Tibial artery (tissue), 4 donors: ENCODE results near the gene TNFSF8.

ENCODE experiments used
- DNase-seq, 2 donors: peaks; one replicate each; pipeline ENCODE4 v3.0.0-alpha.2; 2019
- H3K27ac ChIP-seq, 2 donors: fragments of 200-600 bp; sonication (generic) in 1 of 2; 1 replicate in 1 of 2; 2 replicates in 1 of 2; pipeline ENCODE4 v1.5.1; 2018 to 2019; ENCODE audit warnings: mild to moderate bottlenecking in 1 of 2
- H3K27me3 ChIP-seq, 2 donors: fragments of 200-600 bp; sonication (generic) in 1 of 2; one replicate each; pipeline versions ENCODE4 v1.5.1 to v1.6.0; 2016 to 2019
- H3K36me3 ChIP-seq, 3 donors: fragments of 200-600 bp; sonication (generic) in 2 of 3; one replicate each; pipeline ENCODE4 v1.5.1; 2016 to 2019; ENCODE audit warnings: mild to moderate bottlenecking in 2 of 3
- H3K4me1 ChIP-seq, 4 donors: fragments of 200-600 bp; sonication (generic) in 2 of 4; 1 replicate in 3 of 4; 2 replicates in 1 of 4; pipeline ENCODE4 v1.5.1; 2016 to 2019
- H3K4me3 ChIP-seq, 2 donors: fragments of 200-600 bp; sonication (generic) in 1 of 2; 1 replicate in 1 of 2; 2 replicates in 1 of 2; pipeline ENCODE4 v1.5.1; 2018 to 2019; ENCODE audit warnings: mild to moderate bottlenecking in 2 of 2
- H3K9me3 ChIP-seq, 3 donors: fragments of 200-600 bp; sonication (generic) in 1 of 3; one replicate each; pipeline ENCODE4 v1.5.1; 2016 to 2019
- intact Hi-C: fragments of 100-400 bp; cut with DNase I; formaldehyde crosslinking; loops from one replicate; pipeline ENCODE4 v1.15.0; 2023; ENCODE audit warnings: low total_unique reads
- TF ChIP-seq, protein P1 (sequence below), 2 experiments: fragments of 200-600 bp in 1 of 2; fragments of 450-650 bp in 1 of 2; IDR thresholded peaks; one replicate each; pipeline ENCODE4 v1.5.1; 2017 to 2019; ENCODE audit warnings: antibody characterized with exemption in 2 of 2, mild to moderate bottlenecking in 1 of 2, moderate library complexity in 1 of 2

TNFSF8 gene

DNA sequence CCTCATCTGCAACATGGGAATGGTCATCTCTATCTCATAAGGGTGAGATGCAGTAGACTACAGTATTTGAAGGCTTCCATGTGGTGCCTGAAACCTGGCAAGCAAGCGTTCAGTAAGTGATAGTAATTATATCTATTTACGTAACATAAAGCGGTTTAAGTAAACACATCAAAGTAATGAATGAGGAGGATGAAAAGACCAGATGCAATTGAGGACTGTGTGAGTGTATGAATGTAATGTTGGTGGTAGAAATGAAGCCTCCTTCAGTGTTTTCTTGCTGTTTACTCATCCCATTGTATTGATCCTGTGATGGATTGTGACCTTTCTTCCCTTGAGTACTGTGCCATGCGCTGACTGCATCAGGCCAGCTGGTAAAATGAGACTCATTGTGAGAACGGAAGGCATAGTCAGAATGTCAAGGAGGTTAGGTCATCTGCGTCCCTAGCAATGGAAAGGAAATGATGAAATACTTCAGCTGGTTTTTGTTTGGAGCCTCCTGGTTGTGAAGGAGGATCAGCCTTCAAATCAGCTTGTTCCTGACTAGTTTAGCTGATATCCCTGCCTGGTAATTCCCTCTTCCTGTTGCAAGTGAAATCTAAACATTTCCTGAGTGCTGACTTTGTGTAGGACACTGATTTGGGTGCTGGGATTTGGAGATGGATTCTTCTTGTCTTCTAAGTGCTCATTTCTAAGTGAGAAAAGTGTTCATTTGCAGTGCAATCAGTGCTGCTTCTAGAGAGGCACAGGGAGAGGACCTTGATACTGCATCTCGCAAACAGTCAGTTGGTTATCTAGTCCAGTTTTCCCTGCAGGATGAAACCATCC lies 35.6 kb downstream of the TNFSF8 start:
- TF ChIP-seq, protein P1, sequence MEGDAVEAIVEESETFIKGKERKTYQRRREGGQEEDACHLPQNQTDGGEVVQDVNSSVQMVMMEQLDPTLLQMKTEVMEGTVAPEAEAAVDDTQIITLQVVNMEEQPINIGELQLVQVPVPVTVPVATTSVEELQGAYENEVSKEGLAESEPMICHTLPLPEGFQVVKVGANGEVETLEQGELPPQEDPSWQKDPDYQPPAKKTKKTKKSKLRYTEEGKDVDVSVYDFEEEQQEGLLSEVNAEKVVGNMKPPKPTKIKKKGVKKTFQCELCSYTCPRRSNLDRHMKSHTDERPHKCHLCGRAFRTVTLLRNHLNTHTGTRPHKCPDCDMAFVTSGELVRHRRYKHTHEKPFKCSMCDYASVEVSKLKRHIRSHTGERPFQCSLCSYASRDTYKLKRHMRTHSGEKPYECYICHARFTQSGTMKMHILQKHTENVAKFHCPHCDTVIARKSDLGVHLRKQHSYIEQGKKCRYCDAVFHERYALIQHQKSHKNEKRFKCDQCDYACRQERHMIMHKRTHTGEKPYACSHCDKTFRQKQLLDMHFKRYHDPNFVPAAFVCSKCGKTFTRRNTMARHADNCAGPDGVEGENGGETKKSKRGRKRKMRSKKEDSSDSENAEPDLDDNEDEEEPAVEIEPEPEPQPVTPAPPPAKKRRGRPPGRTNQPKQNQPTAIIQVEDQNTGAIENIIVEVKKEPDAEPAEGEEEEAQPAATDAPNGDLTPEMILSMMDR (IDR thresholded peaks at IDR 0.05), result no peak
- Histone ChIP-seq H3K36me3 (no peaks in the 10 kb centered on the region), H3K4me3 (no peak overlapping the region), H3K9me3 (no peaks in the 10 kb centered on the region), H3K4me1 (peaks cover 0 to 11% (median 0%) of the 10 kb centered on the region in 4 donors), H3K27me3 (no peaks in the 10 kb centered on the region), H3K27ac (no peak overlapping the region)
- DNase-seq, result no peak
- intact Hi-C loops, result no loop called here

DNA sequence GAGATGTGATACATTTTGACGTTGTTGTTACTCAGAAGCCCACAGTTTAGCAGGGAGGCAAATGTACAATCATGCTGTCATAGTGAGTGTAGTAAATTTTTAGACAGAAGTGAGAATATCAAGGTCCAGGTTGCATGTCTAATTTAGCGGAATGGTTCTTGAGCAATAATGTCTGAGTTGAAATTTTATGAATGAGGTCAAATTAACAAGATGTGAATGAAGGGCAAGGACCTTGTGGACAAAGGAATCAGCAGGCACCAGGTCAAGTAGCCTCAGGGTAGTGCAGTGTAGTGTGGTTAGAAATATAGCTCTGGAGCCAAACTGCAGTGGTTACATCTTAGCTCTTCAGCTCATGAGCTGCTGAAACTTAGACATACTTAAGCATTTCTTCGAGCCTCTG lies 36.2 kb downstream of the TNFSF8 start:
- H3K9me3 ChIP-seq, result no peaks in the 10 kb centered on the region
- no peaks in the 10 kb centered on the region for H3K27me3 ChIP-seq
- TF ChIP-seq, protein P1 (IDR thresholded peaks at IDR 0.05), result no peak
- no peak for DNase-seq
- peaks cover 0 to 11% (median 0%) of the 10 kb centered on the region in 4 donors for H3K4me1 ChIP-seq
- H3K27ac ChIP-seq, result no peak overlapping the region
- H3K4me3 ChIP-seq, result no peak overlapping the region
- intact Hi-C loops, result no loop called here
- H3K36me3 ChIP-seq, result no peaks in the 10 kb centered on the region

DNA sequence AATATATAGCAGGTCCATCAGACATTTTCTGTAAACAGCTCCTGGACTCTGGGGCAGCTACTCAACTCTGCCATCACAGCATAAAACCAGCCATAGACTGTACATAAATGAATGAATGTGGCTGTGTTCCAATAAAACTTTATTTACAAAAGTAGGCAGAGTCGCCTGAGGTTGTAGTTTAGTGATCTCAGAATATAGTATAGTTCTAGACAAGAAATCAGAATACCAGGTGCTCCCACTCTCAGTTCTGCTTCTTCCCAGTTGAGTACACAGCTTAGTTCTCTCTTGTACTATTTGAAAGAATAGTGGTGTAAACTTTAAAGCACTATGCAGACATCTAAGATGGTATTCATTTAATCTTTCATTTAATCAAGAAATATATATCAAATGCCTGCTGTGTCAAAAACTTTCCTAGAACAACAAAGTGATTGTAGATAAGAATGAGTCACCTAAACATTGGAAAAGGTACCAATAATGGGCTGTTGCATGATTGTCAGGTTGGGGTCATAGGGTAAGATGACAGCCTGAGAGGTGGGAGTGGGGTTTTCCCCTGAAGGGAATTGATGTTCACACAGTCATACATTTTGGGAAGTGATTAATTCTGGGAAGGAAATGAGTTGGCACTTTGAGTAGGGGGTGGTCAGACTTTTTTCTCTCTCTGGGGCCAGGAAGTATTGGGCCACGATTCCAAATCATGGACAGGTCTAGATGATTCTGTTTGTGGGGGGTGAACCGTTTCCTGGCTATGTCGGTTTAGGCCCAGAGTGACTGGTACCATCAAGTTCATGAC lies 37.0 kb downstream of the TNFSF8 start:
- Histone ChIP-seq H3K27me3 (no peaks in the 10 kb centered on the region), H3K36me3 (no peaks in the 10 kb centered on the region), H3K4me1 (peaks cover 0 to 11% (median 0%) of the 10 kb centered on the region in 4 donors), H3K9me3 (no peaks in the 10 kb centered on the region), H3K27ac (no peak overlapping the region), H3K4me3 (no peak overlapping the region)
- TF ChIP-seq, protein P1 (IDR thresholded peaks at IDR 0.05), result no peak
- intact Hi-C loops, result no loop called here
- no peak for DNase-seq

DNA sequence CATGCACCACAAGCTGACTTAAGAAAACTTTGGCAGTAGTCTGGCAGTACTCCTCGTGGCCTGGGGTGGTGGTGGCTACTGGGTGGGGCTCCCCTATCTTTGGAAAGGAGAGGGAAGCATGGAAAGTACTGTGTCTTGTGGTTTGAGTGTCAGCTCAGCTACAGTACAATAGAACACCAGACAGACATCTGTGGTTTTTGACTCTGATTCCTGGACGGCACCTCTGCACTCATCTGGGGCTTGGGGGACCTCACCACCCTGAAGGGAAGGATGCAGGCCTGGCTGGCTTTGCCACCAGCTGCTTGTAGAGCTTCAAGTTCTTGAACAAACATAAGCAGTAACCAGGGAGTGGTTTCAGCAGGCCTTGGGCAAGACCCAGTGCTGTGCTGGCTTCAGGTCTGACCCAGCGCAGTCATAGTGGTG lies 40.6 kb downstream of the TNFSF8 start:
- TF ChIP-seq, protein P1 (IDR thresholded peaks at IDR 0.05), result no peak
- Histone ChIP-seq H3K36me3 (no peaks in the 10 kb centered on the region), H3K9me3 (no peaks in the 10 kb centered on the region), H3K27me3 (no peaks in the 10 kb centered on the region), H3K27ac (no peak overlapping the region), H3K4me3 (no peak overlapping the region), H3K4me1 (peaks cover 0 to 4% (median 0%) of the 10 kb centered on the region in 4 donors)
- intact Hi-C loops, result no loop called here
- DNase-seq, result no peak

DNA sequence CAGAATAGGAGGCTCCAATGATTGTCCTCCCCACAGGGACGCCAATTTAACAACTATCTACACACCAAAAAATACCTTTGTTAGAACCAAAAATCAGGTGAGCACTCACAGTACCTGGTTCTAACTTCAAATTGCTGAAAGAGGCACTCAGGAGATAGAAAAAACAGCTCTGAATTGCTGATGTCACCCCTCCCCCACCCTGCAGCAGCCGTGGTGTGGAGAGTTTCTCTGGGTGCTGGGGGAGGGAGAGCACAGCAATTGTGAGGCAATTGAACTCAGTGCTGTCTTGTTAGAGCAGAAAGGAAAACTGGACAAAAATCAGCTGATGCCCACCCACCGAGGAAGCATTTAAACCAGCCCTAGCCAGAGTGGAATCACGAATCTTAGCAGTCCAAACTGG lies 41.8 kb downstream of the TNFSF8 start:
- intact Hi-C loops, result no loop called here
- TF ChIP-seq, protein P1 (IDR thresholded peaks at IDR 0.05), result no peak
- H3K4me1 ChIP-seq, result no peaks in the 10 kb centered on the region
- no peak for DNase-seq
- no peak overlapping the region for H3K27ac ChIP-seq
- H3K9me3 ChIP-seq, result no peaks in the 10 kb centered on the region
- H3K27me3 ChIP-seq, result no peaks in the 10 kb centered on the region
- no peak overlapping the region for H3K4me3 ChIP-seq
- H3K36me3 ChIP-seq, result no peaks in the 10 kb centered on the region
